DND-41 (cell line): ENCODE measurements around the gene BARHL2.

Source experiments
- CTCF ChIP-seq: IDR thresholded peaks from 2 replicates; pipeline ENCODE4 v1.5.1; 2012; ENCODE audit warnings: borderline replicate concordance, low read length, moderate library complexity, mild to moderate bottlenecking; ENCODE audit not compliant: poor library complexity, severe bottlenecking; ENCODE audit errors: extremely low read depth
- EZH2 ChIP-seq: IDR thresholded peaks from 3 replicates; pipeline ENCODE4 v1.6.1; 2012; ENCODE audit warnings: borderline replicate concordance, low read depth, mild to moderate bottlenecking, moderate library complexity, low read length, inconsistent platforms; ENCODE audit not compliant: severe bottlenecking

DNA sequence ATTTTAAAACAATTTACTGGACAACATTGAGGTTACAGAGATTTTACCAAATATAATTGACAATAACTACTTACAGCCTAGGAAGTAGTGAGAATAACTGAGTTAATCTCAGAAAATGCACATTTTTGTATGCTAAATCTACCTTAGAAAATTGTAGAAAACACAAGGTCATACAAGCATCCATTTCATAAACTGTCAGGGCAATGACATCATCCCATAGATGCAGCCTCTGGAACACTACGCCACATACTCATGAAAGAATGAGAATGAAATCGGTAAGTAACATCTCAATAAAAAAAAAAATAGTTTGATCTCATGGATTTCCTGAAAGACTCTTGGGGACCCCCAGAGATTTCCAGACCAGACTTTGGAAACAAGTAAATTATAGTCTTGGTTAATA lies 28.9 kb upstream of the BARHL2 start:
- no peak for TF ChIP-seq CTCF
- TF ChIP-seq EZH2, result no peak
